Stimulated activated CD8-positive, alpha-beta memory T cell treated with anti-CD3 and anti-CD28 coated beads, Interleukin-4, amount 100 ng/mL, for 1 hour (primary cell): ENCODE results near the gene PRDM15.
"Not testable (repeated sequence)": the region's sequence is repeated elsewhere in the genome, so short reads cannot be mapped to it uniquely, and the experiment has no call there.

ENCODE experiments used
- DNase-seq, 2 donors: peaks; one replicate each; pipeline ENCODE4 v3.0.0-alpha.2; 2020; ENCODE audit warnings: low read depth in 2 of 2, low spot score in 1 of 2

PRDM15 gene

DNA sequence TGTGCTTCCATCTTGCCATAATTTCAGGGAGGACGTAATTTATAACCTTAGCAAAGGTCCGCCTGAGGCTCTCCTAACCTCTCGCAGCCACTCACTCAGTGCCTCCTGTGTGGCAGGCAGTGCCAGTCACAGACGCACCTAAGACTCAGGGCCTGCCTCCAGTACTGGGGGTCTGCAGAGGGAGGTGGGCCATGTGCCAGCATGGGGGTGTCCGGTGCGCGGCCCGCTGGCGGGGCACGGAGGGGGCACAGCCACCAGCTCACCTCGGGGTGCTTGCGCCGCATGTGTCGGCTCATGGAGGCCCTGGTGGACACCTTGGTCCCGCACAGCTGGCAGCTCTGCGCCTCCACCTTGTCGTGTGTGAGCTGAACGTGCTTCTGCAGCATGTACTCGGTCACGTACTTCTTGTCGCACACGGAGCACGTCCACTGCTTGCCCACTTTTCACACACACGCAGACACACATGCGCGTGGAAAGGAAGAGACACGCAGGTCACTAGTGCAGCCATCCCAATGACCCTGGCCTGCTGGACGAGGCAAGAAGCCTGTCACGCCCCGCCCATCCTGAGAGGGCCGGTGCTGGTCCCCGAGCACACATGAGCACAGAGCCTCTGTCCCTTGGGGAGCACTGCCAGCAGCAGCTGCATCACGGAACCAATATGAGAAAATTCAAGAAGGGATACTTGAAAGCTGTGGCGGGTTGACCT is 69.1 kb downstream of the PRDM15 start:
- no peak for DNase-seq

GRCh38 chr21:41808846-41809245 is 70.3 kb downstream of the PRDM15 start:
- DNase-seq = no peak

- DNase-seq = no peak
Measured at GRCh38 chr21:41808094-41808493, 71.0 kb downstream of the PRDM15 start.

DNA sequence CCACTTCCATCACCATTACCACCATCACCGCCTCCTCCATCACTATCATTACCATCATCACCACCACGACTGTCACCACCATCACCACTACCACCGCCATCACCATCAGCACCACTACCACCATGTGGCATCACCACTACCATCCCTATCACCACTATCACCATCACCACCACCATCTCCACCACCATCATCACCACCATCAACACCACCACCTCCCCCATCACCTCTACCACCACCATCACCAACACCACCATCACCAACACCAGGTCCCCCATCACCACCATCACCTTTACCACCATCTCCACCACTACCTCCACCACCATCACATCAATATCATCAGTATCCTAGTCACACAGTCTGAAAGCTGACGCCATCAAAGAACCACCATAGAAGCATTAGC is 72.4 kb downstream of the PRDM15 start:
- no peak for DNase-seq

DNA sequence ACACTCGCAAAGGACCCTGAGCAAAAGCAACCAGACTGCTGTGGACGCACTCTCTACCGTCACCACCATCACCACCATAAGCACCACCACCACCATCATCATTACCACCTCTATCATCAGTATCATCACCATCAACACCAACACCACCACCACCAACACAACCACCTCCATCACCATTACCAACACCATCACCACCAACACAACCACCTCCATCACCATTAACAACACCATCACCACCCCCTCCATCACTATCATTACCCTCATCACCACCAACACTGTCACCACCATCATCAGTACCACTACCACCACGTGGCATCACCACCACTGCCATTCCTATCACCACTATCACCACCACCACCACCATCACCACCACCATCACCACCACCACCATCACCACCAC is 73.5 kb downstream of the PRDM15 start:
- no peak for DNase-seq

DNA sequence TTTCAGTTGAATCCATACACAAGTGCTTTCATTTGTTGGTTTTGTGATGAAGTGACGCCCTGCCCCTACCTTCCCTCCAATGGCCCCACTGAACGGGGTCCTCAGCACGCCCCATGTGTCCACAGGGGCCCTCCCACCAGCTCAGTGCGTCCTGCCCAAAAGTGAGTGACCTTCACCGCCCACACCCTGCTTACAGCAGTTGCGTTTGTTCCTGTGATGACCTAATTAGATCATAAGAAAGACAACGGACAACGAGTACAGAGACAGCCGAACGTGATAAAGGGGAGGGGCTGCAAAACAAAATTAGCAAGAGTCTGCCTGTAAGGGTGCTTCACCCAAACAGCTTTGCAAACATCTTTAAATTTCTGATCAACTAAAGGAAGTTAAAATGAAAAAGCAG is 74.1 kb downstream of the PRDM15 start:
- no peak for DNase-seq

DNA sequence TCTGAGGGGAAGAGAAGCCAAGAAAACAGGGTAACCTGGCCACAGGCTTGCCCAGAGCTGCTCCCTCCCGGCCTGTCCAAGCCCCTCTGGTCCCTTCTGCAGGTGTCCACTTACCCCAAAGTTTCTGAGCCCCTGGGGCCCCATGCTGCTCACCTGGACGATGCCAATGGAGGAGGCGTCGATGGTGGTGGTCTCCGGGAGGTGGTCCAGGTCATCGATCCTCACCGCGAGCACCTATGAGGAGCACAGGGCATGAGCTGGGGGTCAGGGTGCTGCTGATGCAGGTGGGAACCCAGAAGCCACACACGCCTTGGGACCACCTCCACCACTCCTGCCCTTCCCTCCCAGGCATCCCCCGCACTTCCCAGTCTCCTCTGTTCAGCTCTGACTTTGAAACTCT is 74.8 kb downstream of the PRDM15 start:
- DNase-seq = no peak

DNA sequence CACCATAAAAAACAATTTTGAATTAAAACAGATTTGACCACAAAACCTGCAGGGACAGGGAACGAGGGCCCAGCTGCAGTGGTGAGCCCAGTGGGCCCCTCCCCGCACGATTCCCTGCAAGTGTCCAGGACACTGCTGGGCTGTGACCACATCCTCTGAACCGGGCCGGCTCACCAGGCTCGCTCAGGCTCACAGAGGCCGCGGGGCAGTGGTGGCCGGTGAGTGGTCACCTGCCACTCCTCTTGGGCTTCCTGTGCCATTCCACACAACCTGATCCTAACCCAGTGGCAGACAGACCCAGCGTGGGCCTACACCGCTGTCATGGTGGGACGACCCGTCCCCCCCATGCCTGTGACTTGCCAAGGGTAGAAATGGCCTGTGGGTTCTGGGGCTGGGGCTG is 75.8 kb downstream of the PRDM15 start:
- no peak for DNase-seq

GRCh38 chr21:41802684-41803083 is 76.5 kb downstream of the PRDM15 start:
- DNase-seq = no peak

DNA sequence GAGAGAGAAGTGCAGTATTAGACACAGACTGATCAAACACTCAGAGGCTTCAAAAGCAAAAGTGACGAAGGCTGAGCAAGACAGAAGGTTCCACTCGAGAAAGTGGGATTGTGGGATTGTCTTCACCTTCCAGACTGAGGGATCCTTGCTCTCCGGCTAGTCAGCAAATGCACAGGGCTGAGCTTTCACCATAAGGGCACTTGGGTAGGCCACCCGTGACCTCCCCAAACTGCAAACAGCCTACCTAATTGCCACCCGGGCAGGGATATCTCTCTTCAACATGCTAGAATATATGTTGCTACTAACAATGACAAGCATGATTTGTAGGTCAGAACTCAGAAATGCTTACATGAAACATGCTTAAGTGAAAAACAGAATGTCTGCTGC is 77.0 kb downstream of the PRDM15 start:
- DNase-seq = no peak

- no peak for DNase-seq
Measured at GRCh38 chr21:41801321-41802197, 77.6 kb downstream of the PRDM15 start.

- no peak for DNase-seq
Measured at GRCh38 chr21:41800425-41801320, 78.5 kb downstream of the PRDM15 start.

DNA sequence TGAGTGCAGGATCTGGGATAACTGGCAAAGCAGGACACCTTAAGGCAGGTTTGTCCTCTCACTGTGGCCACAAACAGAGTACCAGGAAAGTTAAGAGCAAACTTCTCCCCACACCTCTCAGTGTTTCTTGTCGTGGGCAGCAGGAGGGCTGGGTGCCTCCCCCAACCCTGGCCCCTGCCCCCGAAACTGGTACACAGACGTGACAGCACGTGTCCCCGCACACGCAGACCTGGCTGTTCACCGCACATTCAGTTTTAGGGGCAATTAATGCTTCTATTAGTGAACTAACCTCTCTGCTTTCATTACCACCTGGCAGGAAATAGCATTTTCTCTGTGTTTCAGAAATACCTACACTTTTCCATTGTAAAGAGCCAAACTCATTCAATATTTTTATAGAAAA is 79.4 kb downstream of the PRDM15 start:
- no peak for DNase-seq

DNA sequence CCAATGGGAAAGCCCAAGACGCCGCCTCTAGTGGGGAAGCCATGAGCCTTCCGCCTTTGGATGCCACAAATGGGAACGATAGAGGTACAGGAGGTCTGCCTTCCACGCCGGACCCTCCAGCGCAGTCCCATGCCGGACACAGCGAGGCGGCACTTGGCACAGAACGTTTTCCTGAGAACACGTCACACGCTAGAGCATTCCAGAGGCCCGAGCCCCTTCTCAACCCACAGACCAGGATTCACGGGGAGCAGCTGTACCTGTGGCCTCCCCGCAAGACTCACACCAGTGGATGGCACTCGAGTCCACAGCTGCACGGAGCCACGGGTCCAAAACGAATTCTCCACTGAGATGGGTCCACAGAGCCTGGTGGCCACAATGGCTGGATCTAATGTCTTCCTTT is 80.8 kb downstream of the PRDM15 start:
- no peak for DNase-seq

- no peak for DNase-seq
Measured at GRCh38 chr21:41796476-41797080, 82.6 kb downstream of the PRDM15 start.

DNA sequence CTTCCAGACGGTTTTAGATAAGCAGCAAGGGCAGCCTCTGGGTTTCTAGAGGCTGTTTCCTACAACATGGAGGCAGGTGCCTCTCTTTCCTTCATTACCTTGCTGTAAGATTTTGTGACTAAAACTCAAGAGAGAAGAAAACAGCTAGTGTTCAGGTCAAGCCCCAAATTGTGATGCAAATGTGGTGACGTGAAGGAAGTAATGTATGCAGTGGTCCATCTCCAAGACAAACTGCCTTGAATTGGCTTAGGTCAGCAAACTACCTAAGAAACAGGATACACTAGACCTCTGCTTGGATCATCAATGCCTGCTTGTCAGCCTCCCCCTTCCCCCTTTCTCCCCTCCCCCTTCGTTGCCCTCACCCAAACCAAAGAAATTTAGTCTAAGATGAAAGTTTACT is 83.4 kb downstream of the PRDM15 start:
- no peak for DNase-seq

DNA sequence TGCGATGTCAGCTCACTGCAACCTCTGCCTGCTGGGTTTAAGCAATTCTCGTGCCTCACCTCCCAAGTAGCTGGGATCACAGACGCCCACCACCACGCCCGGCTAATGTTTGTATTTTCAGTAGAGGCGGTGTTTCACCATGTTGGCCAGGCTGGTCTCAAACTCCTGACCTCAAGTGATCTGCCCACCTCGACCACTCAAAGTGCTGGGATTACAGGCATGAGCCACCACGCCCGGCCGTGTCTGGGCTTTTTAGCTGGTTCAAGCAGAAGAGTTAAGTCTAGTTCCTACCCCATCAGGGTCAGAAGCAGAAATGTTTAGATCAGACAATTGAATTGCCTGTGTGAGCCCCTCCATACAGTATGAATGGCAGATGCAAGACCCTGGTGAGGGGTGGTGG is 84.5 kb downstream of the PRDM15 start:
- DNase-seq = no peak

GRCh38 chr21:41792711-41793110 is 86.4 kb downstream of the PRDM15 start:
- no peak for DNase-seq

DNA sequence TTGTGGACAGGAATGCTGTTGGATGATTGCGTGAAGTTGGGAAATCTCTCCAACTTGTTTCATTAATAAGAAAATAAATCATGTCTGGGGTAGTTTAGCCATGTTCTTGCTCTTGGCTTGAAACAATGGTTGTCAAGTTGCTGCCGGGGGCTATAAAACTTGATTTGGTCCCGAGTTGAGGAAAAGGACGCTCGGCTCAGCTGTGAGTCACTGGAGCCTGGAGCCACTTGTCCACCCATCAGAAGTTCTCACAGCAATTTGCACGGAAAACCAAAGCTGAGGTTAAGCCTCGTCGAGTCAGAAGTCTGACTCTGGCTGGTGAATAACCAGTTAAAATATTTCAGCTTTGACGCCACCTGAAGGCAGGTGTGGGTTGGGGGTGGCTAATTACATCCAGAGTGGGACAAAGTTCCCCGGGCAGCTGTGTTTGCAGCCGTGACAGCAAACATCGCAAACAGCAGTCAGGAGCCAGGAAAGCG is 92.6 kb downstream of the PRDM15 start:
- no peak for DNase-seq

DNA sequence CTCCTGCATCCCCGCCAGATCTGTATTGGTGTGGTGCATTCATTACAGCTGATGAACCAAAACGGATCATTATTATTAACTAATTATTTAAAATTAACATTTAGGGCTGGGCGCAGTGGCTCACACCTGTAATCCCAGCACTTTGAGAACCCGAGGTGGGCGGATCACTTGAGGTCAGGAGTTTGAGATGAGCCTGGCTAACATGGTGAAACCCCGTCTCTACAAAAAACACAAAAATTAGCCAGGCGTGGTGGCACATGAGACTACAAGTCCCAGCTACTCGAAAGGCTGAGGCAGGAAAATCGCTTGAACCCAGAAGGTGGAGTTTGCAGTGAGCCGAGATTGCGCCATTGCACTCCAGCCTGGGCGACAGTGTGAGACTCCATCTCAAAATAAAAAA is 93.9 kb downstream of the PRDM15 start:
- DNase-seq = not testable (repeated sequence)

GRCh38 chr21:41784456-41785102 is 94.6 kb downstream of the PRDM15 start:
- DNase-seq = no peak
